Trophoblast cell (in vitro differentiated cells and primary cell): Measurements from ENCODE around the gene C19orf12.

Experiments used
- DNase-seq, 2 donors: peaks; one replicate each; pipeline ENCODE4 v3.0.0-alpha.2; 2016
- H2AFZ ChIP-seq: 2 replicates; pipeline ENCODE4 v1.6.1; 2013; ENCODE audit warnings: low read length, moderate library complexity, mild to moderate bottlenecking; ENCODE audit not compliant: insufficient read depth, poor library complexity
- H2AK5ac ChIP-seq: 2 replicates; pipeline ENCODE4 v1.6.1; 2013; ENCODE audit warnings: mild to moderate bottlenecking, low read length
- H2BK120ac ChIP-seq: 2 replicates; pipeline ENCODE4 v1.6.1; 2013; ENCODE audit warnings: low read length, mild to moderate bottlenecking, moderate library complexity; ENCODE audit not compliant: insufficient read depth, poor library complexity
- H2BK12ac ChIP-seq: 2 replicates; pipeline ENCODE4 v1.6.1; 2013; ENCODE audit warnings: mild to moderate bottlenecking, low read length, moderate library complexity
- H2BK5ac ChIP-seq: 2 replicates; pipeline ENCODE4 v1.6.1; 2013; ENCODE audit warnings: low read length, low read depth, moderate library complexity, mild to moderate bottlenecking; ENCODE audit not compliant: poor library complexity
- H3K14ac ChIP-seq: 2 replicates; pipeline ENCODE4 v1.6.1; 2013; ENCODE audit warnings: mild to moderate bottlenecking, low read length
- H3K18ac ChIP-seq: 2 replicates; pipeline ENCODE4 v1.6.1; 2013; ENCODE audit warnings: mild to moderate bottlenecking, low read length
- H3K23ac ChIP-seq: 2 replicates; pipeline ENCODE4 v1.6.1; 2013; ENCODE audit warnings: low read length
- H3K27ac ChIP-seq: 2 replicates; pipeline ENCODE4 v1.5.1; 2013; ENCODE audit warnings: low read depth, mild to moderate bottlenecking, inconsistent platforms, low read length, moderate library complexity
- H3K27me3 ChIP-seq: 2 replicates; pipeline ENCODE4 v1.6.1; 2013; ENCODE audit warnings: inconsistent platforms, mild to moderate bottlenecking, low read length, moderate library complexity; ENCODE audit not compliant: insufficient read depth
- H3K36me3 ChIP-seq, 2 experiments: 1 replicate in 1 of 2; 2 replicates in 1 of 2; pipeline ENCODE4 v1.6.1; 2013; ENCODE audit warnings: low read length in 2 of 2, mild to moderate bottlenecking in 2 of 2, moderate library complexity in 1 of 2; ENCODE audit not compliant: insufficient read depth in 2 of 2, control insufficient read depth in 1 of 2
- H3K4ac ChIP-seq: 2 replicates; pipeline ENCODE4 v1.6.1; 2013; ENCODE audit warnings: low read depth, mild to moderate bottlenecking, low read length, moderate library complexity
- H3K4me1 ChIP-seq, 2 experiments: 1 replicate in 1 of 2; 2 replicates in 1 of 2; pipeline ENCODE4 v1.6.1; 2013; ENCODE audit warnings: low read length in 2 of 2, mild to moderate bottlenecking in 2 of 2, moderate library complexity in 1 of 2; ENCODE audit not compliant: insufficient read depth in 2 of 2, control insufficient read depth in 1 of 2
- H3K4me2 ChIP-seq: 2 replicates; pipeline ENCODE4 v1.6.1; 2013; ENCODE audit warnings: inconsistent platforms, mild to moderate bottlenecking, low read length, moderate library complexity
- H3K4me3 ChIP-seq: 2 replicates; pipeline ENCODE4 v1.5.1; 2013; ENCODE audit warnings: mild to moderate bottlenecking, low read depth, low read length, inconsistent platforms
- H3K79me1 ChIP-seq: one replicate; pipeline ENCODE4 v1.6.1; 2013; ENCODE audit warnings: low read length
- H3K79me2 ChIP-seq: 2 replicates; pipeline ENCODE4 v1.6.1; 2013; ENCODE audit warnings: low read length, mild to moderate bottlenecking; ENCODE audit not compliant: control insufficient read depth, insufficient read depth, poor library complexity
- H3K9ac ChIP-seq: 2 replicates; pipeline ENCODE4 v1.6.1; 2013; ENCODE audit warnings: mild to moderate bottlenecking, low read length
- H3K9me3 ChIP-seq: 2 replicates; pipeline ENCODE4 v1.6.1; 2013; ENCODE audit warnings: low read depth, mild to moderate bottlenecking, control low read depth, inconsistent platforms, low read length; ENCODE audit not compliant: insufficient read depth
- H4K12ac ChIP-seq: 2 replicates; pipeline ENCODE4 v1.6.1; 2013; ENCODE audit warnings: low read depth, mild to moderate bottlenecking, low read length, moderate library complexity
- H4K8ac ChIP-seq: 2 replicates; pipeline ENCODE4 v1.6.1; 2013; ENCODE audit warnings: low read depth, mild to moderate bottlenecking, low read length, moderate library complexity
- H4K91ac ChIP-seq: one replicate; pipeline ENCODE4 v1.6.1; 2013; ENCODE audit warnings: low read depth, mild to moderate bottlenecking, low read length, moderate library complexity
- WGBS: extraction: QIAGEN DNeasy Blood & Tissue Kit; methylation state at CpG from one replicate; pipeline ENCODE4 v1.1.7; 2013; ENCODE audit warnings: missing lambda C conversion rate; ENCODE audit not compliant: insufficient read length, insufficient coverage; ENCODE audit errors: extremely low coverage; 5-methylcytosine and 5-hydroxymethylcytosine counted together

C19orf12 gene

DNA sequence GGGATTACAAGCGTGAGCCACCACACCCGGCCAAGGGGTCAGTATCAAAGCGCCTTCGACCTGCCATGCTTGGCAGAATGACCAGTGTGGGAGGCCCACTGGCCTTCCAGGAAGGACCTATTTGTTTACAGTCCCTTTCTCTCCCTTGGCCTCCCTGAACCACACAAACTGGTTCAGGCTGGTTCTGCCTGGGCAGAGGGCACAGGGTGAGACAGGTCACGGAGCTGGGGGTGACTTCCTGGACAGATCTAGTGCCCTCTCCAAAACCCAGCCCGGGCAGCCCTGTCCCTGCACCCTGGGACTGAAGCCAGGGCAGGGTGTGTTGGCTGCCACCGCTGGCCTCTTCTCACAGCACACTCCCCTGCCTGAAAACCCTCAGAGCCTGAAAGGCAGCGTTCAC is 38.5 kb downstream of the C19orf12 start:
- H4K91ac ChIP-seq: no peak overlapping the region
- no peak overlapping the region for H2BK5ac ChIP-seq
- no peak for DNase-seq
- no peak overlapping the region for H4K8ac ChIP-seq
- H2BK12ac ChIP-seq: no peak overlapping the region
- no peak overlapping the region for H2AK5ac ChIP-seq
- no CpG with 5 or more reads among the region's 8 CpGs for WGBS
- no peak overlapping the region for H3K4me2 ChIP-seq
- peaks cover 4 to 7% of the 10 kb centered on the region in 2 experiments for H3K4me1 ChIP-seq
- no peak overlapping the region for H3K9ac ChIP-seq
- H3K79me1 ChIP-seq: peaks cover 3% of the 10 kb centered on the region
- no peak overlapping the region for H3K4me3 ChIP-seq
- no peak overlapping the region for H2BK120ac ChIP-seq
- no peak overlapping the region for H3K4ac ChIP-seq
- H3K23ac ChIP-seq: no peak overlapping the region
- no peak overlapping the region for H2AFZ ChIP-seq
- no peak overlapping the region for H4K12ac ChIP-seq
- peaks cover 29 to 30% of the 10 kb centered on the region in 2 experiments for H3K36me3 ChIP-seq
- H3K18ac ChIP-seq: no peak overlapping the region
- no peak overlapping the region for H3K27ac ChIP-seq
- no peaks in the 10 kb centered on the region for H3K9me3 ChIP-seq
- H3K14ac ChIP-seq: no peak overlapping the region
- H3K79me2 ChIP-seq: no peaks in the 10 kb centered on the region
- no peaks in the 10 kb centered on the region for H3K27me3 ChIP-seq

DNA sequence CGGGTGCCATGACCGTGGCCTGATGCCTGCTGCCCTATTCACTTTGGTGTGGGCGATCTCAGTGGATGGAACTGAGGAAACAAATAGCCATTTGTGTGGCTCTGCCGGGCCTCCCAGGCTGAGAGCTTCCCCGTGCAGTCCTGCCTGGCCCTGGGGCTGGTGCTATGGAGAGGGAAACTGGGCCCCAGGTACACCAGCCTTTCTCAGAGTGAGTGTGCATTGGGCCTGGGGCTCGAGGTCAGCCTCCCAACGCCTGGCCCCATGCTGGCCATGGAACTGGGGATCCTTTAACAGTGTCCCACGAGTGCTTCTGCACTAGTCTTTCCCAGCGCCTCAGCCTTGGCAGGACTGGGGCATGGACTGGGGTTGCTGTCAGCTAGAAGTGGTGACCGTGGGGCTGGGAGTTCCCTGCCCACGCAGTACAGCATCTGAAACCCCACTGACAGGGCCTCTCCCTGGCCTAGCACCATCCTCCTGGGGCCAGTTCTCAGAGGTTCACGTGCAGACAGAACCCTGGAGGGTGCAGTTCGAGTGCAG is 39.3 kb downstream of the C19orf12 start:
- no CpG with 5 or more reads among the region's 13 CpGs for WGBS
- no peaks in the 10 kb centered on the region for H3K79me2 ChIP-seq
- H2BK120ac ChIP-seq: no peak overlapping the region
- no peak overlapping the region for H2AFZ ChIP-seq
- no peak overlapping the region for H3K14ac ChIP-seq
- H2BK12ac ChIP-seq: no peak overlapping the region
- no peak overlapping the region for H2BK5ac ChIP-seq
- H3K9me3 ChIP-seq: no peaks in the 10 kb centered on the region
- H3K27ac ChIP-seq: no peak overlapping the region
- H4K8ac ChIP-seq: no peak overlapping the region
- H3K9ac ChIP-seq: no peak overlapping the region
- no peak for DNase-seq
- H3K36me3 ChIP-seq: peaks cover 29 to 30% of the 10 kb centered on the region in 2 experiments
- H3K79me1 ChIP-seq: peaks cover 3% of the 10 kb centered on the region
- H3K4me3 ChIP-seq: no peak overlapping the region
- no peak overlapping the region for H3K18ac ChIP-seq
- H3K23ac ChIP-seq: no peak overlapping the region
- H2AK5ac ChIP-seq: no peak overlapping the region
- H4K12ac ChIP-seq: no peak overlapping the region
- H3K4me1 ChIP-seq: peaks cover 6 to 10% of the 10 kb centered on the region in 2 experiments
- H3K4ac ChIP-seq: no peak overlapping the region
- no peak overlapping the region for H3K4me2 ChIP-seq
- H4K91ac ChIP-seq: no peak overlapping the region
- H3K27me3 ChIP-seq: no peaks in the 10 kb centered on the region

DNA sequence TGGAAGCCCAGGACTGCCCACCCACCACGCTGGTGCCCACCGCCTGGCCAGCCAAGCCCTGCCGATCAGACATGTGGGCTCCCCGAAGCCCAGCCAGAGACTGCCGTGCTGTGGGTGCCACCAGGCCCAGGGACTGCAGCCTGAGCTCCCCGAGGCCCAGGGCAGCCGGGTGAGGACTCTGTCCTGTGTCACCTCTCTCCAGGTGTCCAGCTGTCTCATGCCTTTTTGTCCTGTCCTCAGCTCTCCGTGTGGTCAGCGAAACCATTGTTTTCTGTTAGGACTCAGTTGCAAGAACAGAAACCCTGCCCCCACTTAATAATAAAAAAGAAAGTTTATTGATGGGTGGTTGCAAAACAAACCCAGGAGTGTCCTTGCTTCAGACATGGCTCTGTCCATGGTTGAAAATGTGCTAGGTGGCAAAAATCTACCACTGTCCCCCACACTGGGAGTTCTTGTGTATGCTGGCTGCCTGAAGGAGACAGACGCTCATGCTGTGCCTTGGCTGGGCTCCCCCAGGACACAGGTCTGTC is 39.9 kb downstream of the C19orf12 start:
- no peak overlapping the region for H3K18ac ChIP-seq
- no peak overlapping the region for H2BK12ac ChIP-seq
- no peak overlapping the region for H3K14ac ChIP-seq
- H4K12ac ChIP-seq: no peak overlapping the region
- no peaks in the 10 kb centered on the region for H3K27me3 ChIP-seq
- no peak overlapping the region for H4K8ac ChIP-seq
- no peaks in the 10 kb centered on the region for H3K79me2 ChIP-seq
- no peak overlapping the region for H2BK120ac ChIP-seq
- no peak overlapping the region for H2AK5ac ChIP-seq
- peaks cover 3% of the 10 kb centered on the region for H3K79me1 ChIP-seq
- H3K36me3 ChIP-seq: peaks cover 29 to 30% of the 10 kb centered on the region in 2 experiments
- H3K27ac ChIP-seq: no peak overlapping the region
- peaks cover 6 to 10% of the 10 kb centered on the region in 2 experiments for H3K4me1 ChIP-seq
- no peak overlapping the region for H4K91ac ChIP-seq
- H3K23ac ChIP-seq: no peak overlapping the region
- no peak overlapping the region for H3K4me2 ChIP-seq
- H2BK5ac ChIP-seq: no peak overlapping the region
- H3K9ac ChIP-seq: no peak overlapping the region
- WGBS: no CpG with 5 or more reads among the region's 10 CpGs
- no peak for DNase-seq
- no peak overlapping the region for H2AFZ ChIP-seq
- H3K4me3 ChIP-seq: no peak overlapping the region
- H3K9me3 ChIP-seq: no peaks in the 10 kb centered on the region
- H3K4ac ChIP-seq: no peak overlapping the region

DNA sequence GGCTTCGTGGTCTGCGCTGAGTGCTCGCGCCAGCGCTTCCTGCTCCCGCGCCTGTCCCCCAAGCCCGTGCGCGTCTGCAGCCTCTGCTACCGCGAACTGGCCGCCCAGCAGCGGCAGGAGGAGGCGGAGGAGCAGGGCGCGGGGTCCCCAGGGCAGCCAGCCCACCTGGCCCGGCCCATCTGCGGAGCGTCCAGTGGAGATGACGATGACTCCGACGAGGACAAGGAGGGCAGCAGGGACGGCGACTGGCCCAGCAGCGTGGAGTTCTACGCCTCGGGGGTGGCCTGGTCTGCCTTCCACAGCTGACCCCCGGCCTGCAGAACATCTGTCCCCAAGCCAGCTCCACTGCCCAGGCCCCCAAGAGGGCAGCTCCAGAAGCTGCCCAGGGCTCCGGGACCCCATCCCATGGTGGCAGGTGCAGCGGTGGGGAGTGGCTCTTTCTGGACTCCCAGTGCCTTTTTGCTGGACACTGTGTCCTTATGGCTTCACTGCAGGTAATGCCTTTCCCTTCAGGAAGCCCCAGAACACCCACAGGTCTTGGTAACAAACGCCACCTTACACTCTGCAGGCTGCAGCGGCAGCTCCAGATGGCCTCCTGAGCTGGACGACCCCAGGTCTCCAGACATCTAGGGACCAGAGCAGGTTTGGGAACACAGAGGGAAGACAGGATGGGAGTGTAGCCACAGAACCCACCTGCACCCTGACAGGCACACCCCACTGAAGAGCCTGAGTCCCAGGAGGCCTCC is 40.5 kb downstream of the C19orf12 start:
- H2BK120ac ChIP-seq: no peak overlapping the region
- H4K91ac ChIP-seq: no peak overlapping the region
- no peak overlapping the region for H3K4me3 ChIP-seq
- DNase-seq: no peak
- no peak overlapping the region for H3K4ac ChIP-seq
- no peak overlapping the region for H2AFZ ChIP-seq
- H2BK5ac ChIP-seq: no peak overlapping the region
- H4K8ac ChIP-seq: no peak overlapping the region
- no peak overlapping the region for H2AK5ac ChIP-seq
- no peak overlapping the region for H3K9ac ChIP-seq
- H3K9me3 ChIP-seq: no peaks in the 10 kb centered on the region
- H3K79me1 ChIP-seq: peaks cover 3% of the 10 kb centered on the region
- no peak overlapping the region for H3K14ac ChIP-seq
- WGBS: no CpG with 5 or more reads among the region's 34 CpGs
- H3K4me2 ChIP-seq: no peak overlapping the region
- H3K36me3 ChIP-seq: peaks cover 29 to 30% of the 10 kb centered on the region in 2 experiments
- H3K79me2 ChIP-seq: no peaks in the 10 kb centered on the region
- no peak overlapping the region for H2BK12ac ChIP-seq
- H3K23ac ChIP-seq: no peak overlapping the region
- H3K4me1 ChIP-seq: peaks cover 6 to 10% of the 10 kb centered on the region in 2 experiments
- no peak overlapping the region for H3K27ac ChIP-seq
- no peak overlapping the region for H4K12ac ChIP-seq
- no peak overlapping the region for H3K18ac ChIP-seq
- no peaks in the 10 kb centered on the region for H3K27me3 ChIP-seq
